HG03354 (cell line): Measurements from ENCODE around the gene HYLS1.

ENCODE experiments used
- ATAC-seq: cut with Tn5 transposase; IDR thresholded peaks from one replicate; pipeline ENCODE4 v1.9.1; 2021; ENCODE audit warnings: mild to moderate bottlenecking; ENCODE audit not compliant: unreplicated experiment, poor library complexity, severe bottlenecking

The HYLS1 gene

GRCh38 chr11:125930076-125930450 lies 42.6 kb downstream of the HYLS1 start:
- no peak for ATAC-seq

GRCh38 chr11:125931116-125931515 lies 43.6 kb downstream of the HYLS1 start:
- ATAC-seq, result no peak

GRCh38 chr11:125931668-125932067 lies 44.2 kb downstream of the HYLS1 start:
- ATAC-seq, result no peak

GRCh38 chr11:125932301-125932700 lies 44.8 kb downstream of the HYLS1 start:
- no peak for ATAC-seq

GRCh38 chr11:125933030-125933813 lies 45.8 kb downstream of the HYLS1 start:
- ATAC-seq, result no peak

GRCh38 chr11:125934473-125934872 lies 47.0 kb downstream of the HYLS1 start:
- no peak for ATAC-seq

GRCh38 chr11:125935056-125935455 lies 47.6 kb downstream of the HYLS1 start:
- no peak for ATAC-seq

- ATAC-seq, result no peak
Measured at GRCh38 chr11:125935618-125936199, 48.2 kb downstream of the HYLS1 start.

- no peak for ATAC-seq
Measured at GRCh38 chr11:125938418-125938817, 51.0 kb downstream of the HYLS1 start.

GRCh38 chr11:125939081-125939521 lies 51.6 kb downstream of the HYLS1 start:
- no peak for ATAC-seq

GRCh38 chr11:125940145-125940544 lies 52.7 kb downstream of the HYLS1 start:
- ATAC-seq, result no peak

- ATAC-seq, result no peak
Measured at GRCh38 chr11:125941267-125941618, 53.8 kb downstream of the HYLS1 start.

- ATAC-seq, result no peak
Measured at GRCh38 chr11:125941619-125942611, 54.4 kb downstream of the HYLS1 start.

GRCh38 chr11:125942771-125943428 lies 55.4 kb downstream of the HYLS1 start:
- ATAC-seq, result no peak

GRCh38 chr11:125943661-125944349 lies 56.3 kb downstream of the HYLS1 start:
- ATAC-seq, result no peak

- no peak for ATAC-seq
Measured at GRCh38 chr11:125944350-125945010, 57.0 kb downstream of the HYLS1 start.

GRCh38 chr11:125945011-125945796 lies 57.7 kb downstream of the HYLS1 start:
- no peak for ATAC-seq
